NCI-H2171 treated with DMSO at 0.1 percent for 48 hours (cell line): ENCODE measurements around the gene DHFR2.
"Not testable (repeated sequence)": the region's sequence is repeated elsewhere in the genome, so short reads cannot be mapped to it uniquely, and the experiment has no call there.

Source experiments
- DNase-seq: peaks from one replicate; lab custom pipeline; 2025; lab: John Stamatoyannopoulos, UW

DHFR2 gene

GRCh38 chr3:94062513-94063404 is at the start of gene DHFR2, which contains the start of gene NSUN3:
Gene DHFR2, minus strand, starts transcription at chr3:94062916. Its CDS starts 1,405 bp downstream, at chr3:94061511.
Gene NSUN3, plus strand, starts transcription at chr3:94063061. Its CDS starts 66 bp downstream, at chr3:94063127.
- DNase-seq, result peak; percentile 99

DNA sequence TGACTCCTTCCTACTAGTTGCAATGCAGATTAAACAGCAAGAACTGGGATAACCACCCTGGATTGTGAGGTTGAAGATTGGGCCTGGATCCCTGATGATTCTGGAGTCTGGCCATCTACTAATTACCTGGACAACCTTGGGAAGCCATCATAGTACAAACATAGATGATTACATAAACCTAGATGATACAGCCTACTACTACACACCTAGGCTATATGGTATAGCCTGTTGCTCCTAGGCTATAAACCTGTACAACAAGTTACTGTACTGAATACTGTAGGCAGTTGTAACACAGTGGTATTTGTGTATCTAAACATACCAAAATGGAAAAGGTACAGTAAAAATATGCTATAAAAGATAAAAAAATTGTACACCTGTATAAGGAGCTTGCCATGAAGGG is 48.1 kb upstream of the DHFR2 start:
- no peak for DNase-seq

- DNase-seq, result not testable (repeated sequence)
Measured at GRCh38 chr3:94110232-94110631, 47.5 kb upstream of the DHFR2 start.

DNA sequence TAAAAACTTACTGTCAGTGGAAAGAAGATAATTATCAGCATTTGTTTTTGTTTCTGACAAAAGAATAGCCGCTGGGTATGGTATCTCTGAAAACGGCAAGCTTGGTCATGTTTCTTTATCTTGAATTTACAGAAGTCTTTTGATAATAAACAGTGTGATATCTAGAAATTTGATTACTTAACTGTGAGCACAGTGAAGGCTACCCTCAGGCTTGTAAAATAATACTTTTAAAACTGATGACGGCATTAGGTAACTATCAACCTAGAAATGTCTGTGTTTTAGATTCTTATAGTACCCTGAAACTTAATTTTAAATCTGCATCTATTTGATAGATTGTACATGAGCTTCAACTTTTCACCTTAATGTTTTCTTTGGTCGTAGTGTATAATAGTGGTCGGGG is 43.6 kb upstream of the DHFR2 start:
- no peak for DNase-seq

GRCh38 chr3:94101860-94102259 is 39.1 kb upstream of the DHFR2 start:
- no peak for DNase-seq

DNA sequence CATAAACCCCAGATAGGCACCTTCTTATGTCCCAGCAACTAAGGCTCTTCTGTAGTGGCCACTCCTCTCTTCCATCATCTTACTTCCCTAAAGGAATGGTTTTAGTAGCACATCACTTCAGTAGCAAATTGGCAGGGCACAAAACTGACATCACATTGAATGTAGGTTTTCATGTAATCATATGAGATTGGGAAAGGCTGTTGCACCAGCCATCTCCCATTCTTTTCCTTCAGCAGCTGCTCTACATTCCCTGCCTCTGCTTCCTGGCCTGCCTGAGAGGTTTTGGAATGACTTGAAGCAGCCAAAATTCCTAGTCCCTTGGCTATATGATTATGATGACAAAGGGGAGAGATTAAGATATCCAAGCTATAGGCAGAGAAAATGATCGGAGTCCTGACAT is 36.6 kb upstream of the DHFR2 start:
- no peak for DNase-seq

- no peak for DNase-seq
Measured at GRCh38 chr3:94098452-94098851, 35.7 kb upstream of the DHFR2 start.

GRCh38 chr3:94095111-94095510 is 32.4 kb upstream of the DHFR2 start:
- DNase-seq, result no peak

DNA sequence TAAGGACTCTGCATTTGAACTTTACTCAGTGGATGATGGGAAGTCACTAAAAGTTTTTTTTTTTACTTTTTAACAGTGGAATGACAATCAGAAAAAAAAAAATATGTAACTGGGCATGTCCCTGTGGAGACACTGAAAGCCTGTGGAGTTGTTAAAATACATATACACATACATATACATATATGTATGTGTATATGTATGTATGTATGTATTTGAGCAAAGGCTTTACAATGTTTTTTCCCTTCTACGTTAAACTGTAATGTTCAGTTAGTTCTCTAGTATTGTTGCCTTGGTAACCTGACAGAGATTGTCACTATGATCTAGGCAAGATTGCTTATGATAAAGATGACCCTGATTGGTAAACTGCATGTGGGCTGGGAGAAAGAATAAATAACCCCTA is 30.4 kb upstream of the DHFR2 start:
- no peak for DNase-seq

GRCh38 chr3:94092086-94092485 is 29.4 kb upstream of the DHFR2 start:
- DNase-seq, result no peak

DNA sequence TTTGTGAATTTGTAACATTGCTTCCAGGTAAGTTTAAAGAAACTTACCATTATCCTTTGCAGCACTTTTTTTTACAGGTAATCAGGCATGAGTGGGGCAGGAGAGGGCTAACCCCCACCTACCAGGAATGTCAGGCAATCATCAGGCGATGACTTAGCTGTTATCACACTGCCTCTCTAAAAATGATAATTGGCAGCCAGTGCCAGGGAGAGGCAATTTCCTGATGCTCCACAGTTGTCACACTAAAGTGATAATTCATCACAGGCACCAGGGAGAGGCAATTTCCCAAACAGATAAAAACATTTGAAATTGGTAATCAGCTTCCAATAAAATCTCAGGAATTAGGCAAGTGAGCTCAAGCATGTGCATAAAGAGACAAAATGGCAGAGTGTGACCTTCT is 26.4 kb upstream of the DHFR2 start:
- no peak for DNase-seq

DNA sequence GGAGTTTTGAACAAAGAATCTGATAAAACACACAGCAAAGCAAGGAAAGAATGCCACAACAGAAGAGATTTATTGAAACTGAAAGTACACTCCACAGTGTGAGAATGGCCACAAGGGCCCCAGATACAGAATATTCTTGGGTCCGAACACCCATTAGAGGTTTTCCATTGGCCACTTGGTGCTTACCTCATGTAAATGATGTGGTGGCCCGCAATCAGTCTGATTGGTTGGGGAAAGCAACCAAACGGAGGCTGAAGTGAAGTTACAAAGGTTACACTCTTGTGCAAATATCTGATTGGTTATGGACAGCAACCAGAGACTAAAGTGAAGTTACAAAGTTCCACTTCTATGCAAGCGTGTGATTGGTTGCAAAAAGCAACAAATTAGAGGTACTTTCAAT is 20.5 kb upstream of the DHFR2 start:
- no peak for DNase-seq

DNA sequence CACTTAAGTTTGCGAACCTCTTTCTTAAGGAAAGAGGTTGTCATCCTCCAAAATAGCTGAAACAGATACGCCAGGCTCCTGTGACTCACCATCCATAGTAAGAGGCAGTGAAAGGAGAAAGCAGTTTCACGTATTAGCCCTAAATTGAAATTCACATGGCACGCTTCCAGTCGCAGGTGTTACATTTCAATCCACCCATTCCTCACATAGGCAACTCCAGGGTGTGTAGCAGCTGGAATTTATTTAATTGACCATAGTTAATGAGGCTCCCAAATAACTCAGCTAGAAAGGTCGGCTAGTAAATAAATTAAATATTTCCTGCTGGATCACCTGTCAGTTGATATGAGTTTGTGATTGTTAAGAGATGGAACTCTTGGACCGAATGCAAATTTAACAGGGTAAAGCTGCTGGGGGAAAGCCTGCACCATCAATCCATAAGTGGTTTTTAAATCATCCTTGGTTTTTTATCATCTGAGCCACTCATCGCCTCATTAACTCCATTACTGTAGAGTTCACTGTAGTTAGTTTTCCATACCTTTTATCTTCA is 19.7 kb upstream of the DHFR2 start:
- DNase-seq, result peak; percentile 96

DNA sequence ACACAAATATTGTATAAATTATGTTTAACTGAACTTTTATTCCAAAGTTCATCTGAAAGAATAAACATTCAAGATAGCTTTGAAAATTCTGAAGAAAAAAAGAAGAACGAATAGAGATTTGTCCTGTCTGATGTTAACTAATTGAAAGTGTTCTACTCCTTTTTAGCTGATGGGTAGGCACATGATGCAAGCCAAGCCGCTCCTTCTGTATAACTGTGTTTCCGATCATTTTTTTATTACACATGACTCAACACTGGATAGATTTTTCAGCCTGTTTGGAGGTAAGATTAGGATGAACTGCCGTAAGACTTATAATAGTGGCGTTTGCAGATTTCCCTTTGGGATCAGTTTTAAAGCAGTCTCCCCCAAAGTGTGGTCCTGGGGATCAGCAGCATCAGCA is 19.2 kb upstream of the DHFR2 start:
- peak; percentile 54 for DNase-seq

GRCh38 chr3:94080552-94080951 is 17.8 kb upstream of the DHFR2 start:
- DNase-seq, result not testable (repeated sequence)

DNA sequence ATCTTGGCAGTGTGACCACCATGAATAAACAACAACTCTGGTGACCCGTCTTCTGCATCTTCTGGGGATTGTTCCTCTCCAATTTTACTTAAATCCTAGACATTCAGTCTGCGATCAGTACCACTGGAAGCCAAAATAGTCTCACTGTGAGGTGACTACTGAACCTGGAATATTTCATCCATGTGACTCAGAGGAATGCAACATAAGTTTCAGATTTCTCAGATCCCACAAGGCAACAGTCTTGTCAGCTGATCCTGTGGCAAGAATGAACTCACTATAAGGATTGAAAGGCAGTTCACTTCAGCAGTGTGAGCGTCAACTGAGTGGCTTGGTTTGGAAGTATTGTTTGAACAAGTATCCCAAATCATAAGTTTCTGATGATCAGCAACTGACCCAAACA is 13.3 kb upstream of the DHFR2 start:
- no peak for DNase-seq

DNA sequence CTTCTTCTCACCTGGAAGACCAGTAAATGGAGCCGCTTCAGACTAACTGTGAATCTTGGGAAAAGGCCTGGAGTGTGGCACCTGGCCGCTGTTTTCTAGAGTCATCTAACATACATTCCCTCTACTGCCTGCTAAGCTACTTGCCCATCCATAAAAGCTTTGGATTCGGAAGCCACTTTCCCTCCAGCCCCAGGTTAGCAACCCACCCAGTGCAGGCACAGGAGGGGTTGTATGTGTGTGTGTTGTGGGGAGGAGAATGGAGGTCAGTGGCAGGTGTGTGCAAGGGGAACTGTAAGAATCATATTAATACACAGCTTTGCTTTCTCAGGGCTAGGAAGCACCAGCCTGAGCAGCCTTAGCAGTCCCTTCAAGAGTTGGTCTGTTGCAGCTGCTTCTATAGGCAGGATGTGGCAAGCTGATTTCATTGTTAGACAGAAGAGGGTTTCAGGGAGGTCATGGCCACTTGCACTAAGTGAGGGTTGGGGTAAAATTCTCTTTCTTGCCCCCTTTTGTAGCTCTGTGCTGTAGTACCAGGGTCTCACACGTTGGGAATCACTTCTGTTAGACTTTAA is 9.1 kb upstream of the DHFR2 start:
- DNase-seq, result no peak

DNA sequence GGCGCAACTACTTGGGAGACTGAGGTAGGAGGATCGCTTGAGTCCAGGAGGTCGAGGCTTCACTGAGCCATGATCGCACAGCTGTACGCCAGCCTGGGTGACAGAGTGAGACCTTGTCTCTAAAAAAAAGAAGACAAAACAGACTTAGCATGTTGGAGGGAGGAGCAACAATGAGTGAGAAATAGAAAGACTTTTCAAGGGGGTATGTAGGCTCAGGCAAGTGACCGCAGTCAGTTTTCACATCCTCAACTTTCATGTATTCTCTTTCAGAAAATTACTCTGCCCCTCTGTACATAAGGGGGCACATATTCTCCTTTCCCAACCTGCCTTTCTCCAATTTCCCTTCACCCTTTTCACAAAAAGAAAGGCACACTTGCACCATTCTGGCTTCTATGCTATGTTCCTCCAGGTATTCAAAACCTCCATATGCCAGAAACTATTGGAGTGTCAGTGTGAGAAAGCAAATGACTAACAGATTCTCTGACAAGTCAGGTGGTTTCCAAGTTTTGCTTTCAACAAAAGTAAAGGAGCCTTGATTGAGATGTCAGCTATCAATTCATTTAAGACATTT is 7.7 kb upstream of the DHFR2 start:
- DNase-seq, result no peak

- peak; percentile 42 for DNase-seq
Measured at GRCh38 chr3:94069194-94069813, 6.6 kb upstream of the DHFR2 start.

- DNase-seq, result no peak
Measured at GRCh38 chr3:94066506-94067500, 4.1 kb upstream of the DHFR2 start.

DNA sequence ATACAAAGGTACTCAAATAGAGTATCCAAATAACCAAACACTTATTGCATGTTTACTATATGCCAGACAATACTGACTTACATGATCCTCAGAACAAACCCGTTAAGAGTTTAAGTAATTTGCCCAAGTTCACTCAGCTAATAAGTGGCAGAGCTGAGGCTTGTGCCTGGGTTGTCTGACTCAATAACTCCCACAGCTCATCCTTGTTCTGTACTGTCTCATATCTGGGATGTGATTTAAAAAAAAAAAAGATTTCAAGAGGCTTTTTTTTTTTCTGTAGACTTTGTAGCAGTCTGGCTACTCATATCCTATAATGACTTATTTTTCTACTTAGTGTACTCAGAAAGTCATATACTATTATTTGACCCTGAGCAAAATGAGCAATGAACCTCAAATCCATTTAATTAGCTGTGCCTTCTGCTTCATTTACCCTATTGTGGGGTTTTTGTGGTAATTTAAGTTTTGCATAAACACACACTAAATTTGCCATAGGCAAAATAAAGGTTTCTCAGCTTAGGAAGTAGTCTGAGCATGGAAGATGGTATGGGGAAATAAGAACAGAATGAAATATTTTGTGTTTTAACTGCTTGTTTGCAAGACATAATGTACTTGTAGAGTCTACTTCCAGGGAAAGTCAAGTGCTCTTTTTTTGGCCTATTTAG is 3.2 kb upstream of the DHFR2 start:
- DNase-seq, result no peak
